GM21786 (cell line): ENCODE measurements around the gene ELFN2.
"Not testable (repeated sequence)": the region's sequence is repeated elsewhere in the genome, so short reads cannot be mapped to it uniquely, and the experiment has no call there.

ENCODE experiments used
- ATAC-seq: cut with Tn5 transposase; IDR thresholded peaks from one replicate; pipeline ENCODE4 v1.9.1; 2021; ENCODE audit not compliant: unreplicated experiment

Gene ELFN2

DNA sequence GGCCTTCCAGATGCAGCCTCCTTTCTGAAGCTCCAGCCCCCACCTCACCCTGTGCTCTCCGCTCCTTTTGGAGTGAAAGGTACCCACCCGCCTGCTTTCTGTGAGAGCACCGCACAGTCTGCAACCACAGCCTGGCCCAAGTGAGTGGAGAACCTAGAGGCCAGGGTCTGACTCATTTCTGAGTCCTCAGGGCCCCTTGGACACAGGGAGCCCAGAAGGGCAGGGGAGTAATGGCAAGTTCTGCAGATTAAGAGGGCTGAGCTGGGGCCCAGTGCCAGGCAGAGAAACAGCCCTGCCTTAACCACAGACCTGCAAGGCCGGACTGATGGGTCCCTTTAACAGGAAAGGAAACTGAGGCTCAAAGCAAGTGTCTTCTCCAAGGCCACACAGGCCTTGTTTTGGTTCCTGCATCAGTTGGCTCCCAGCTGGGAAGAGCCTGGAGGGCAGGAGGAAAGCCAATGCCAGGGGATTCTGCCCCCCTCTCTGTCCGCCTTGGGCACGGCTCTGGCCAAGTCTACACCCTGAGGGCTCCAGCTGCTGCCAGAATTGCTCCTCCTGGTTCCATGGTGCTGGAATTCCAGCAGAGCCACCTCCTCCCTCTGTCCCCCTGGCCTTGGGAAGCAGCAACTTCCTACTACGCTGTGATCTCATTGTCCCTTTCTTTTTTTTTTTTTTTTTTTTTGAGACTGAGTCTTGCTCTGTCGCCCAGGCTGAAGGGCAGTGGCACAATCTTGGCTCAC is 89.9 kb downstream of the ELFN2 start:
- no peak for ATAC-seq

DNA sequence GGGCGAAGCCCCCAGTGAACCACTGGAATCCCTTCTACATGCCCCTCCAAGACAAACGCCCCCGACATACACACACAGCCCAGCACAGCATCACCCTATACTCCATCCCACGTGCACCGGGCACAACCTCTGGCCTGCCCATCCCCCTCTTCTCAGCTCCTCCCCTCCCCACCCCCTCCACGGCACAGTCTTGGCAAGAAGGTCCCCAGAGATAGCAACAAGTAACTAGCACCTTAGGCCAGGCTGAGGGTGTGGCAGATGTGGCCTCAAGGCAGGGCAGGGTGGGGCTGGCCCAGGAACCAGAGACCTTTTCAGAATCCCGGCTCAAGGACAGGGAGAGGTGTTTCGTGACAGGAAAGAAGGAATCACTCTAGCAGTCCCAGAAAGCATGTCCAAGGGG is 90.7 kb downstream of the ELFN2 start:
- no peak for ATAC-seq

DNA sequence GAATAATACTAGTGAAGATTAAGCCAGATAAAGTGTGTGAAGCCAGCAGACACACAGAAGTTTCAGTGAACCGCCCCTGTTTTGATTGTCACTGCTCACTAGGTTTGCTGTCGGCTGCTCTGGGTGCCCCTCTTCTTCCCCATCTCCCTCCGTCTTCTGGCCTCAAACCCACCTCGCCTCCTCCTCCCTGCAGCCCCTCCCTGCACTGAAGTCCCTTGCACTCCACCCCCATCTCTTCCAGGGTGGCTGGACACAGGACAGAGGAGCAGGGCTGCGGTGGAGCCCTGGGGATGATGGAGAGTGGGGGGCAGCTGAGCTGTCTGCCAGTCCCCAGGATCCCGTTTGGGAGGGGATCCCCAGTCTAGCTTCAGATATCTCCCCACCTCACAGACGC is 91.5 kb downstream of the ELFN2 start:
- no peak for ATAC-seq

- ATAC-seq = no peak
Measured at GRCh38 chr22:37334859-37335805, 92.1 kb downstream of the ELFN2 start.

DNA sequence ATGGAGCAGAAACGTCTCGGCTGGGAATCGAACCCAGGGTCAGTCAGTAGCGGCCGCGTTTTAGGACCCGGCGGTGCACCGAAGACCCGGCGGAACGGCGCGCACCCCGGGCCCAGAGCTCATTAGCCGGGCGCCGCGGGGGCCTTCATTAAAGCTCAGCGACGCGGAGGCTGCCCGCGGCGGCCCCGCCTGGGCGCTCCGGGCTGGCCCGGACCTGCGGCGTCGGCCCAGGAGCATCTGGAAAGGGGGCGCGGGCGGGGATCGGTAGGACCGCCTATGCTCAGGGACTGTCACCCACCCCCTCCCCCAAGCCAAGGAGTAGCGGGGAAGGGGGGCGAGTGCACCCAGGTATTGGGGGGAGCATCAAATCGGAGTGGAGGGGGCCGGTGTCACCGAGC is 92.8 kb downstream of the ELFN2 start:
- no peak for ATAC-seq

DNA sequence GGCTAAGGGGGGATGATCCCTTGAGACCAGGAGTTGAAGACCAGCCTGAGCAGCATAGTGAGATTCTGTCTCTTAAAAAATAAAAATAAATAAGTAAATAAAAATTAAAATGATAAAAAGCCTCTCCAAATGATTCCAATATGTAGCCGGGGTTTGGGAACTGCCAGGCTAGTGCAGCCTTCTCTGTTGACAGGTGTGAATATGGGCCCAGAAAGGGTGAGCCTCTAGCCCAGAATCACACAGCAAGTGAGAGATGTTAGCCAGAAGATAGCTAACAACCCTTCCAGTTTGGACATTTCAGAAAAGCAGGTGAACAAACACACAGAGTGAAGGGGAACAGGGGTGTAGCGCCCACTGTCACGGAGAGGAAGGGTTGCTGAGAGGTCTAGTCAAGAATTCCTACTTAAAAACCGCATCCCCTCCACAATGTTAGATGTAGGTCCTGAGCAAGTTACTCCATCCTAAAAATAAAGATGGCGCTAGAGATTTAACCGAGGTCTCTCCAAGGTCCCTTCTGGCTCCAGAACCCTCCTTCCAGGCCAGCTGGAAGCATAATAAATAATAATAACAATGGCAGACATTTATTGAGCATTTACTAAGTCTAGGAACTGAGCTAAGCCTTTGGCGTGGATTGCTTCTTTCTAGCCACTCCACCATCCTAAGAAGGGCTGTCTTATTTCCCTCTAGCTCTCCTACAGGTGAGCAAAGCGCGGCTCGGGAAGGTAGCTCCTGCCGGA is 93.4 kb downstream of the ELFN2 start:
- ATAC-seq = no peak

- ATAC-seq = no peak
Measured at GRCh38 chr22:37331856-37332536, 95.3 kb downstream of the ELFN2 start.

DNA sequence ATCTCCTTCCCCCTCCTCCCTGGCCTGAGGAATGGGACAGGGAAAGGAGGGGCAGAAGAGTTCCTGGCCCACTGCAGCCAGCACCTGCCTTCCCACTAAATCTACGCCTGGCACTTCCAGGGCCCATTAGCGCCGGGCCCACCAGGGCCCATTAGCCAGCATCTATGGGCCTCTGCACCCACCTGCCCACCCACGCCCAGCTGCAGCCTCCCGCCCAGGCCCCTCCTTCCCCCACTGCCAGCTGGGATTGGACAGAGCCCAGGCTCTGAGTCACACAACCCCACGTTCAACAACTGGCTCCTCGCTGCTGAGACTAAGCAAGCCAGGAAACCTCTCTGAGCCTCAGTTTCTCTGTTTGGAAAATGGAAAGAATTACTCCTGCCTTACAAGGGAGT is 96.2 kb downstream of the ELFN2 start:
- no peak for ATAC-seq

GRCh38 chr22:37330200-37331033 is 96.9 kb downstream of the ELFN2 start:
- no peak for ATAC-seq

DNA sequence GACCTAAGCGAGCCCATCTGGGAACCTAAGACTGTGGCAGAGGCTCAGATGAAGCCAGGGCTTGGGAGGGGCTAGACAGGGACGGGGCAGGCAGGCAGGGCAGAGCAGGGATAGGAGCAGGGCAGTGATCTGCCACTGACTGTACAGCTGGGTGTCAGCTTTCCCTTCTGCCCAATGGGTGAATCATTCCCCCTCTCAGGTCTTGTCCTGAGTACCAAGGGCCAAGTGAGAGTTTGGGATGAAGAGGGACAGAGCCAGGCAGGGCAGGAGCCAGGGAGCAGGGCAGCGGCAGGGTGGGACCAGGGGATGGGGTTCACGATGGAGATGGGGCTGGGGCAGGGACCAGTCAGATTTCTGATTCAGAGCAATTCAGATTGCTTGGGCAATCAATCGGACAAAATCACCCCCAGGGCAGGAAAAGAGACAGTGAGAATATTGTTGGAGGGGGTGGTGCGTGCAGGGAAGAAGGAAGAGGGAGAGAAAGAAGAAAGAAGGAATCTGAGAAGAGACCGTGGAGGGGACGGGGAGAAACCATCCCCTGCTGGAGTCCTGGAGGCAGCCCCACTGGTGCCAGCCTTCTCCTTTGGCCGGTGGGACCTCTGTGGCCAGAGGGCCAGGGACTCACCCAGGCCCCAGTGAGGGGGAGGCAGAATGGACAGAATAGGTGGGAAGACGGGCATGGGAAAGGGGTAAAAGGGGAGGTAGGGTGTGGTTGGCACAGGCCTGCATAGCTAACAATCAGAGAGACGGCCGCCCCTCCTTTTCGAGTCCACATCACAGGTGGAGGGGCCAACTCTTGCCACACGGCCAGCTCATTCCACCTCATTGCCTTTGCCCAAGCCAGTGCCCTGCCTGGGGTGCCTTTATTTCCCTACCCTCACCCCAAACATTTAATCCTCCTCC is 97.8 kb downstream of the ELFN2 start:
- no peak for ATAC-seq

GRCh38 chr22:37328538-37329237 is 98.6 kb downstream of the ELFN2 start:
- ATAC-seq = not testable (repeated sequence)

DNA sequence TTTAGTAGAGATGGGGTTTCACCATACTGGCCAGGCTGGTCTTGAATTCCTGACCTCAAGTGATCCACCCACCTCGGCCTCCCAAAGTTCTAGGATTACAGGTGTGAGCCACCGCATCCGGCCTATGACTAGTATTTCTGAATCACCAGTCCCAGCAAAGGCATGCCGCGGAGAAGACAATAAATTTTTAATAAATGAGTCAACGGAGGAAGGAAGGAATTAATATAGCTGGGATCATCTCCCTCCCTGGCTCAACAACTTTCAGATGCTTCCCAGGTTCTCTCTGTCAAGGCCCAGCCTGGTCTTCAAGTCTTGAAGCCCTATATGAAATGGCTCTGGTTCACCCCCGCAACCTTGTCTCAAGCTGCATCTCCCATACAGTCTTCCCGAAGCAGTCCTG is 99.3 kb downstream of the ELFN2 start:
- no peak for ATAC-seq

DNA sequence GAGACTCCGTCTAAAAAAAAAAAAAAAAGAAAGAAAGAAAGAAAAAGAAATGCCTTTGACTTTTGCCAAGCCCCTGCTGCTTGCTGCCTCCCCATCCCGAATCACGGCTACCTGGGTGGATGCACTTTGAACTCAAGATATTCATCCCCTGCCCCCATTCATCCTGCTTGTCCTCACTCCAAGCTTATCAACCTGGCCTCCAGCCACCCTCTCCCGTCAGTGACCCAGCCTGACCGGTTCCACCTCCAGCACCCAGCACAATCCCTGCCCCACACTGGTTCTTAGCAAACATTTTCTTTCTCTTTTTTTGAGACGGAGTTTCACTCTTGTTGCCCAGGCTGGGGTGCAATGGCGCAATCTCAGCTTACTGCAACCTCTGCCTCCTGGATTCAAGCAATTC is 100.6 kb downstream of the ELFN2 start:
- no peak for ATAC-seq

- no peak for ATAC-seq
Measured at GRCh38 chr22:37325039-37325395, 102.3 kb downstream of the ELFN2 start.

DNA sequence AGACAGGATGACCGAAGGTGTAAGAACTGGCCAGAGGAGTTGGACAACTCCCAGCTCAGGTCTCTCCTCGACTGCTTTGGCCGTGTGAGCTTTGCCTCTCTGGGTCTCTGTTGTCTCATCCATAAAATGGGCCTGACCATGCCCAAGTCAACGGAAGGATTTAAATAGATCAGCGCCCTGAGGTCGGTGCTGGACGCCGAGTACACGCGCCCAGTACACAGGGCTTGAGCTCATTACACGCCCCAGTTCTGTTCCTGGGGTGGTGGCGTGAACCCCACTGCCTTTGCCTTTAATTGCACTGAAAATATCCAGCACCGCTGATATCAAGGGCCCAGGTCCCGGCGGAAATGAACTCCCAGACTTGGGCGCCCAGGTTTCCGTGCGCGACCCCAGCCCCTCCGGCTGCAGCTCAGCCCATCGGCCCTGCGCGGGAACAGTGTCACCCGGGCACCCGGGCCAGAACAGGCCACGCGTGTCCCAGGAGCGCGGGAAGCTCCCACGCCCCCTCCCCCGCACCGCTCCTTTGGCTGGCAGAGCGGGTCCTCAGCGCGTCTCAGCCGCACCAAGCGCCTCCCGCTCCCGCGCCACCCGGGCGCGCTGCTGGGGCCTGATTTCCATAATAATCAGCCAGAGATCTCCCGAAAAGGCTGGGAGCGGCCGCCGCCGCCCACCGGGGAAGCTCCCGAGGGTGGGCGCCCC is 102.8 kb downstream of the ELFN2 start:
- ATAC-seq = no peak

DNA sequence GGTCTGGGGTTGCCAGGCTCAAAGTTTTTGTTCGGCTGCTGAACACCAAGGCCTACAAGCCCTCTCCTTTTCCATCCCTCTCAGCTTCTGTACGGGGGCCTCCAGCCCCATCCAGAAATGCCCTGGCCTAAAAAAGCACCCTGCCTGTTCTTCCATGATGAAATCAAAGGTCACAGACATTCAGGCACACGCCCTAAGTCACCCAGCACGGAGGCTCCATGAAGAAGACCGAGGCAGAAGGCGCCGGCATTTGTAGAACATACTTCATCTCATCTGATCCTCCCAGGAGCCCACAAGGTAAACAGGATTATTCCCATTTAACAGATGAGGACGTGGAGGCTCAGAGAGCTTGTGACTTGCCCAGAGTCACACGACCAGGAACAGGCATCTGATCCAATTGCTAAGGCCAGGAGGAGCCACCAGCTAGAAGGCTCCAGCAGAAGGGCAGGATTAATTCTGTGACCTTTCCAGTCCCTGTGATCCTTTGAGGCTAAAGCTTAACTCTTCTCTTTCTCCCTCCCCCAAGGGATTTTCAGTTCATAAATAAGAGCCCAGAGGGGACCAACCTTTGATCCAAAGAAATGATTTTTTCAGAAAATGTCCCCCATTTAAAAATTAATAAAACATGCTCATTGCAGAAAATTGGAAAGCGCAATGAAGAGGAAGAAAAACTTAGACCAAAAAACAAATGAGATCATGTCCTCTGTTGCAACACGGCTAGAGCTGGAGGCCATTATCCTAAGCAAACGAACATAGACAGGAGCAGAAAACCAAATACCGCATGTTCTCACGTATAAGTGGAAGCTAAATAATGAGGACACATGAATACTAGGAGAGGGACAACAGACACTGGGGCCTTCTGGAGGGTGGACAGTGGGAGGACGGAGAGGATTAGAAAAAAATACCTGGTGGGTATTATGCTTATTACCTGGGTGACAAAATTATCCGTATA is 106.3 kb downstream of the ELFN2 start:
- no peak for ATAC-seq

DNA sequence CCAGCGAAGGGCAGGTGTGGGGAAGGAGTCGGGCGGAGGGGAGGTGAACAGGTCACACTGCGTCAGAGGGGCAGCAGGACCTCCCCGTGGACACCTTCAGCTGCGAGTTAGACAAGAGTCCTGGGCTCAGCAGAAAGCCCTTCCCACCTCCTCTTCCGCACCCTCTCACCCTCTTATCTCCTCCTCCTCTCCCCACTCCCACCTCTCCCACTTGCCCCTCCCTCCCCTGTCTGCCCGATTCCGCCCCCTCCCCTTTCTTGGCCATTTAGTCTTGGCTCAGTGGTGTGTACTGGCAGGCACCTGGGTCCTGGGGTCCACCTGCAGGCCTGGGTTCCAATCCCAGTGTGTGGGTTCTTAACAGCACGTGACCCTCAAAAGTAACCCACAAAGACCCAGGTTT is 107.8 kb downstream of the ELFN2 start:
- no peak for ATAC-seq
